Esophagus squamous epithelium (tissue), 5 donors: ENCODE measurements around the gene PTPRN2. TPM values are rescaled to one million over a fixed set of nuclear protein-coding genes. Genes with fewer than 3 reads are reported as not detected.

Experiments
- DNase-seq: peaks from one replicate; lab custom pipeline; 2025; lab: John Stamatoyannopoulos, UW
- H3K27ac ChIP-seq, 4 donors: fragments of 200-600 bp; sonication (generic); one replicate each; pipeline ENCODE4 v1.5.1; 2016 to 2019; ENCODE audit warnings: mild to moderate bottlenecking in 1 of 4
- H3K27me3 ChIP-seq, 4 donors: fragments of 200-600 bp; sonication (generic); 1 replicate in 3 of 4; 2 replicates in 1 of 4; pipeline versions ENCODE4 v1.5.1 to v1.6.0; 2017 to 2021; ENCODE audit warnings: antibody characterized with exemption in 1 of 4
- H3K36me3 ChIP-seq, 3 donors: fragments of 200-600 bp; sonication (generic); one replicate each; pipeline ENCODE4 v1.5.1; 2016 to 2019
- H3K4me1 ChIP-seq, 3 donors: fragments of 200-600 bp; sonication (generic); one replicate each; pipeline ENCODE4 v1.5.1; 2017 to 2019
- H3K4me3 ChIP-seq, 4 donors: fragments of 200-600 bp; sonication (generic); 1 replicate in 3 of 4; 2 replicates in 1 of 4; pipeline ENCODE4 v1.5.1; 2016 to 2019; ENCODE audit warnings: mild to moderate bottlenecking in 2 of 4, moderate library complexity in 1 of 4
- H3K9me3 ChIP-seq, 3 donors: fragments of 200-600 bp; sonication (generic); one replicate each; pipeline ENCODE4 v1.5.1; 2016 to 2019
- POLR2A ChIP-seq, 4 donors: fragments of 450-650 bp; IDR thresholded peaks; one replicate each; pipeline ENCODE4 v1.6.1; 2017; ENCODE audit warnings: antibody characterized with exemption in 4 of 4, mild to moderate bottlenecking in 4 of 4, moderate library complexity in 3 of 4
- WGBS, 2 donors: methylation state at CpG; one replicate each; pipeline ENCODE4 v1.1.5; 2018; 5-methylcytosine and 5-hydroxymethylcytosine counted together
- intact Hi-C: fragments of 100-400 bp; cut with DNase I; formaldehyde crosslinking; loops from one replicate; pipeline ENCODE4 v1.15.0; 2022
- total RNA-seq, 4 donors: library from RNA; depleted of rRNA; stranded (reverse); fragments of >200 nt; gene quantifications; one replicate each; pipeline ENCODE4 v1.1.0, GENCODE V29; 2016
- TF ChIP-seq, protein P1 (sequence below), 6 experiments: fragments of 450-650 bp in 4 of 6; fragments of 200-600 bp in 2 of 6; sonication (generic) in 2 of 6; IDR thresholded peaks; one replicate each; pipeline ENCODE4 v1.5.1; 2016 to 2019; ENCODE audit warnings: antibody characterized with exemption in 6 of 6, mild to moderate bottlenecking in 4 of 6, moderate library complexity in 4 of 6
- donor health status: DM: yes; HTN: yes; CAD: no.

Gene PTPRN2
- total RNA-seq, 4 donors from 2014 or later, result 0.38 to 2.7 (median 1.0) TPM

DNA sequence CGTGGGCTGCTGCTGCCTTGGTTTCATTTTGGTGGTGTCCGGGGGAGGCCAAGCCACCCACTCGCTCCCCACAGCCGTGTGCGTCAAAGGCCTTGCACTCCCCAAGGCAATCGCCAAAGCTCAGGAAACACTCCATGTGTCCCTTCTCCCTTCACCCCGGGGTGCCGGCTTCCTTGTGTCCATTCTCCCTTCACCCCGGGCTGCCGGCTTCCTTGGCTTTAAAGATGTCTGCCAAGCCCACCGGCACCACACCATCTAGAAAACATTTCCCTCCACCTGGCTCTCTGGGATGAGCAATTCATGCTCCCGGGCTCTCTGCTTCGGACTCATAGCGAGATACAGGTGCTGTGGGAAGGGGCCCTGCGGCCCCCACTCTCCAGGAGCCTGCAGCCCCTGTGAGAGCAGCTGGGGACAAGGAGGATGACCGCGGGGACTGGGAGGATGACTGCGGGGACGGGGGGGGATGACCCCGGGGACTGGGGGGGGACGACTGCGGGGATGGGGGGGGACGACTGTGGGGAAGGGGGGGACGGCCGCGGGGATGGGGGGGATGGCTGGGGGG is 928.7 kb downstream of the PTPRN2 start:
- Histone ChIP-seq H3K27ac (no peak overlapping the region), H3K9me3 (no peaks in the 10 kb centered on the region), H3K27me3 (peaks cover 0 to 11% (median 0%) of the 10 kb centered on the region in 4 donors), H3K4me1 (peaks cover 0 to 7% (median 0%) of the 10 kb centered on the region in 3 donors), H3K4me3 (no peak overlapping the region), H3K36me3 (no peaks in the 10 kb centered on the region)
- intact Hi-C loops, result no loop called here
- TF ChIP-seq, protein P1, sequence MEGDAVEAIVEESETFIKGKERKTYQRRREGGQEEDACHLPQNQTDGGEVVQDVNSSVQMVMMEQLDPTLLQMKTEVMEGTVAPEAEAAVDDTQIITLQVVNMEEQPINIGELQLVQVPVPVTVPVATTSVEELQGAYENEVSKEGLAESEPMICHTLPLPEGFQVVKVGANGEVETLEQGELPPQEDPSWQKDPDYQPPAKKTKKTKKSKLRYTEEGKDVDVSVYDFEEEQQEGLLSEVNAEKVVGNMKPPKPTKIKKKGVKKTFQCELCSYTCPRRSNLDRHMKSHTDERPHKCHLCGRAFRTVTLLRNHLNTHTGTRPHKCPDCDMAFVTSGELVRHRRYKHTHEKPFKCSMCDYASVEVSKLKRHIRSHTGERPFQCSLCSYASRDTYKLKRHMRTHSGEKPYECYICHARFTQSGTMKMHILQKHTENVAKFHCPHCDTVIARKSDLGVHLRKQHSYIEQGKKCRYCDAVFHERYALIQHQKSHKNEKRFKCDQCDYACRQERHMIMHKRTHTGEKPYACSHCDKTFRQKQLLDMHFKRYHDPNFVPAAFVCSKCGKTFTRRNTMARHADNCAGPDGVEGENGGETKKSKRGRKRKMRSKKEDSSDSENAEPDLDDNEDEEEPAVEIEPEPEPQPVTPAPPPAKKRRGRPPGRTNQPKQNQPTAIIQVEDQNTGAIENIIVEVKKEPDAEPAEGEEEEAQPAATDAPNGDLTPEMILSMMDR (IDR thresholded peaks at IDR 0.05), result no peak
- no peak for TF ChIP-seq POLR2A (IDR thresholded peaks at IDR 0.05)
- no peak for DNase-seq
- WGBS, 2 donors, result 80 to 82% methylated on average over 9 to 14 of the region's 26 CpGs

DNA sequence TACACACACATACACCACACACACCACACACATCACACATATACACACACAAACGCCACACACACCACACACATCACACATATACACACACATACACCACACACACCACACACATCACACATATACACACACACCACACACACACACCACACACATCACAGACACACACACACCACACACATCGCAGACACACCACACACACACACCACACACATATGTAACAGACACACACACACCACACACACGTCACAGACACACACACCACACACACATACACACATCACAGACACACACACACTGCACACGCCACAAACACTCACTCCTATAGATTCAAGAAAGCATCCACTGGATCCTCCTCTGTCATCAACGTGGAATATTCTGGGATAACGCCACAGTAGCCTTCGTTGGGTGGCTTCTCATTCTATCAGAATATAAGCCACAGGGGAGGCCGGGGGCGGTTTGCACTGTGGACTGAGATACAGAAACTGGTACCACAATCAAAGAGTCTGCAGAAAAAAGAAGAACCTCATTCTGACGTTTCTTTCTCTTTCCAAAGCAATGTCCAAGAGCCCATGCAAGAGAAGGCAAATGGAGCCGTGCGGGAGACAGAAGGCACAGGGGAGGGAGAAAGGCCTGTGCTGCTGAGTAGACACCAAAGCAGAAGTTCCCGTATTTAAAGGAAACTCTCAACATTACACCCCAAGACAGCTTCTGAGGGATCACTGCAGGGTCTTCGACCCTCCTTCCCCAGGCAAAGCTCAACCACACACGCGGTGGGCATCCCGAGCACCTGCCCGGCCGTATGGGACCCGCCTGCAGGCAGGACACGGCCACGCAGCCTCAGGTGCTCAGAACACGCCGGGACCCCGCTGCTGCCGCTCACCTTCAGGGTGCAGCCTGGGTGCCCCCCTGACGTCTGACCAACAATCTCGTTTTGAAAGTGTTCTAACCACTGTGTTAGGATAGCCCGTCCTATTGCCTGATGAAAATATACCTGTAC is 929.6 kb downstream of the PTPRN2 start:
- TF ChIP-seq, protein P1 (IDR thresholded peaks at IDR 0.05), result no peak
- no peak for TF ChIP-seq POLR2A (IDR thresholded peaks at IDR 0.05)
- Histone ChIP-seq H3K4me1 (peaks cover 0 to 2% (median 0%) of the 10 kb centered on the region in 3 donors), H3K36me3 (no peaks in the 10 kb centered on the region), H3K9me3 (no peaks in the 10 kb centered on the region), H3K4me3 (no peak overlapping the region), H3K27me3 (peaks cover 0 to 11% (median 0%) of the 10 kb centered on the region in 4 donors), H3K27ac (no peak overlapping the region)
- DNase-seq, result no peak
- intact Hi-C loops, result no loop called here
- 75 to 79% methylated on average over 11 to 14 of the region's 29 CpGs for WGBS, 2 donors

DNA sequence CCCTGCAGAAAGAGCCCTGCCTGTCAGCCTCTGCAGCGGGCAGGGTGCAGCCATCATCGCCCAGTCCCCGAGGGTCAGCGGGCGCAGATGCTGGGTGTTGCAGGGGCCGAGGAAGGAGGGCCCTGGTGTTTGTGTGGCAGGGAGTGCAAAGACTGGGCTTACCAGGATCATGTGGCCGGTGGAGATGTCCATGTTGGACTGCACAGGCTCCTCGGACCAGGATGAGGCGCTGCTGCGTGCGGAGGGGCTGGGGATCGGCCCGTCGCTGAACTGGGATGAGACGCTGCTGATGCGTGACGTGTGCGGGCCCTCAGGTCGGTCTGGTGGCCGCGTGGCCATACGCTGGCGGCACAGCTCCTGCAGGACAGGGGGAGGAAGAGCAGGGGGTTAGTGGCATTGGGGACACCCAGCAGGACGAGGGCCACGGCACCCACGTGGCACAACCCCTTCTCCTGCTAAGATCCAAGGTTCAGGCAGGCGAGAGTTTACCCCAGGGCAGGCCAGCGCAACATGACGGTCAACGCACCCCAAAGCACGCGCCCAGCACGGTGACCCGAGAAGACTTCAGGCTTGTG is 931.3 kb downstream of the PTPRN2 start:
- H3K27ac ChIP-seq, result no peak overlapping the region
- 91 to 100% methylated on average over 7 to 14 of the region's 34 CpGs for WGBS, 2 donors
- DNase-seq, result no peak
- H3K4me3 ChIP-seq, result no peak overlapping the region
- H3K27me3 ChIP-seq, result peaks cover 0 to 6% (median 0%) of the 10 kb centered on the region in 4 donors
- H3K36me3 ChIP-seq, result no peaks in the 10 kb centered on the region
- intact Hi-C loops, result no loop called here
- no peaks in the 10 kb centered on the region for H3K4me1 ChIP-seq
- no peaks in the 10 kb centered on the region for H3K9me3 ChIP-seq
- no peak for TF ChIP-seq POLR2A (IDR thresholded peaks at IDR 0.05)
- TF ChIP-seq, protein P1 (IDR thresholded peaks at IDR 0.05), result no peak

DNA sequence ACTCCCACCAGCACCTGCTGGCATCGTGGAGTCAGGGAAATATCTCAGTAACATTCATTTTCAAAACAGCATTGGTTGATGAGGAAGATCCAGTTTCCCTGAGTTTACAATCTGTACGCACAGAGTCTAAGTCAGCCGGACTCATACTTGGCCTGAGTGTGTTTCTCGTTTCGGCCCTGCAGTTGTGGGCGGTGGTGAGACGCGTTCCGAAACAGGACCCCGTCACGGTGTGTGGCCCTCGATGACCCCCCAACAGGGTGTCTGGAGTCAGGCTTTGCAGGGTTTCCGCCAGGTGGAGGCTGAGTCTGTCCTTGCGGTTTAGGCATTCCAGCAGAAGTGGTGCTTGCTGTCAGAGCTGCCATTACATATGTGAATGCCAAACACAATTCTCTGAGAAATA is 933.3 kb downstream of the PTPRN2 start:
- WGBS, 2 donors, result 74 to 87% methylated on average over 10 to 12 of the region's 14 CpGs

More for the DNA sequence above, 933.3 kb downstream of the PTPRN2 start:
- Histone ChIP-seq H3K27ac (no peak overlapping the region), H3K27me3 (no peaks in the 10 kb centered on the region), H3K4me3 (no peak overlapping the region), H3K4me1 (no peaks in the 10 kb centered on the region), H3K9me3 (no peaks in the 10 kb centered on the region), H3K36me3 (no peaks in the 10 kb centered on the region)
- intact Hi-C loops, result no loop called here
- DNase-seq, result no peak
- no peak for TF ChIP-seq POLR2A (IDR thresholded peaks at IDR 0.05)
- TF ChIP-seq, protein P1 (IDR thresholded peaks at IDR 0.05), result no peak
